Esophagus muscularis mucosa (tissue), 3 donors: ENCODE results near the gene EDA.

ENCODE experiments used
- CTCF ChIP-seq, 3 experiments: fragments of 200-600 bp in 2 of 3; fragments of 450-650 bp in 1 of 3; sonication (generic) in 2 of 3; IDR thresholded peaks; one replicate each; pipeline ENCODE4 v1.5.1; 2017 to 2019; ENCODE audit warnings: antibody characterized with exemption in 3 of 3, mild to moderate bottlenecking in 2 of 3, moderate library complexity in 1 of 3
- POLR2A ChIP-seq: fragments of 450-650 bp; IDR thresholded peaks from one replicate; pipeline ENCODE4 v1.6.1; 2017; ENCODE audit warnings: antibody characterized with exemption, moderate library complexity, mild to moderate bottlenecking, low read depth
- POLR2AphosphoS5 ChIP-seq, 2 donors: sonication (generic); formaldehyde crosslinking; IDR thresholded peaks; one replicate each; pipeline ENCODE4 v1.6.1; 2017; ENCODE audit warnings: antibody characterized with exemption in 2 of 2

- TF ChIP-seq CTCF (IDR thresholded peaks at IDR 0.05) (no peak), POLR2A (no peak), POLR2AphosphoS5 (IDR thresholded peaks at IDR 0.05) (no peak)
These were observed 145.7 kb downstream of the EDA start for GRCh38 chrX:69761633-69762032.
